Transverse colon (tissue), 4 donors: Measurements from ENCODE around the gene RETN. TPM values are rescaled to one million over a fixed set of nuclear protein-coding genes. Genes with fewer than 3 reads are reported as not detected.

Source experiments
- DNase-seq: peaks from one replicate; pipeline ENCODE4 v3.0.0-alpha.2; 2019
- H3K27ac ChIP-seq, 4 donors: fragments of 200-600 bp; sonication (generic); 2 replicates each; pipeline ENCODE4 v1.5.1; 2016 to 2018; ENCODE audit warnings: inconsistent platforms in 4 of 4
- H3K27me3 ChIP-seq: fragments of 200-600 bp; sonication (generic); 2 replicates; pipeline ENCODE4 v1.5.1; 2017; ENCODE audit warnings: inconsistent platforms
- H3K36me3 ChIP-seq, 4 donors: fragments of 200-600 bp; sonication (generic); 2 replicates each; pipeline ENCODE4 v1.5.1; 2017 to 2019; ENCODE audit warnings: inconsistent platforms in 4 of 4
- H3K4me1 ChIP-seq, 4 donors: fragments of 200-600 bp; sonication (generic); 2 replicates each; pipeline ENCODE4 v1.5.1; 2017 to 2020; ENCODE audit warnings: inconsistent platforms in 4 of 4
- H3K4me3 ChIP-seq, 4 donors: fragments of 200-600 bp; sonication (generic); 1 replicate in 1 of 4; 2 replicates in 3 of 4; pipeline versions ENCODE4 v1.5.1 to v1.6.1; 2017 to 2019; ENCODE audit warnings: inconsistent platforms in 4 of 4
- H3K9me3 ChIP-seq, 2 donors: fragments of 200-600 bp; sonication (generic); 2 replicates each; pipeline ENCODE4 v1.5.1; 2017 to 2019; ENCODE audit warnings: inconsistent platforms in 2 of 2
- EP300 ChIP-seq: sonication (generic); formaldehyde crosslinking; IDR thresholded peaks from one replicate; pipeline ENCODE4 v1.6.1; 2017; ENCODE audit warnings: antibody characterized with exemption, low read depth
- POLR2A ChIP-seq: fragments of 450-650 bp; IDR thresholded peaks from one replicate; pipeline ENCODE4 v1.6.1; 2016; ENCODE audit warnings: antibody characterized with exemption, mild to moderate bottlenecking, moderate library complexity
- POLR2AphosphoS5 ChIP-seq, 3 donors: sonication (generic); formaldehyde crosslinking; IDR thresholded peaks; one replicate each; pipeline ENCODE4 v1.6.1; 2016; ENCODE audit warnings: antibody characterized with exemption in 3 of 3
- whole genome bisulfite sequencing, 2 donors: methylation state at CpG; one replicate each; pipeline ENCODE4 v1.1.5; 2018; ENCODE audit warnings: low coverage in 1 of 2; 5-methylcytosine and 5-hydroxymethylcytosine counted together
- in situ Hi-C, 4 donors: fragments of 200-750 bp; cut with MboI; loops; one replicate each; pipeline versions ENCODE4 v1.15.0 to v1.15.1; 2017; ENCODE audit warnings: low sequenced_read_pairs in 3 of 4, low pct_ligation_motif_present in 1 of 4, low pct_unique_long_range_greater_than_20kb in 1 of 4
- intact Hi-C: fragments of 100-400 bp; cut with DNase I; formaldehyde crosslinking; loops from one replicate; pipeline ENCODE4 v1.15.1; 2023; ENCODE audit warnings: low total_unique reads
- total RNA-seq, 4 donors: library from RNA; depleted of rRNA; stranded (reverse); fragments of >200 nt; gene quantifications; one replicate each; pipeline ENCODE4 v1.1.0, GENCODE V29; 2016
- TF ChIP-seq, protein P1 (sequence below), 5 experiments: fragments of 200-600 bp in 3 of 5; fragments of 450-650 bp in 2 of 5; sonication (generic) in 3 of 5; IDR thresholded peaks; 1 replicate in 2 of 5; 2 replicates in 3 of 5; pipeline ENCODE4 v1.5.1; 2016 to 2017; ENCODE audit warnings: antibody characterized with exemption in 5 of 5, inconsistent platforms in 3 of 5, mild to moderate bottlenecking in 2 of 5, moderate library complexity in 1 of 5

Gene RETN
- total RNA-seq, 4 donors from 2014 or later, result not detected

GRCh38 chr19:7663706-7664105 lies 5.1 kb upstream of the RETN start:
- no peak for DNase-seq
- no peaks in the 10 kb centered on the region for H3K4me1 ChIP-seq
- TF ChIP-seq POLR2A (no peak), POLR2AphosphoS5 (IDR thresholded peaks at IDR 0.05) (no peak), EP300 (no peak)
- TF ChIP-seq, protein P1, sequence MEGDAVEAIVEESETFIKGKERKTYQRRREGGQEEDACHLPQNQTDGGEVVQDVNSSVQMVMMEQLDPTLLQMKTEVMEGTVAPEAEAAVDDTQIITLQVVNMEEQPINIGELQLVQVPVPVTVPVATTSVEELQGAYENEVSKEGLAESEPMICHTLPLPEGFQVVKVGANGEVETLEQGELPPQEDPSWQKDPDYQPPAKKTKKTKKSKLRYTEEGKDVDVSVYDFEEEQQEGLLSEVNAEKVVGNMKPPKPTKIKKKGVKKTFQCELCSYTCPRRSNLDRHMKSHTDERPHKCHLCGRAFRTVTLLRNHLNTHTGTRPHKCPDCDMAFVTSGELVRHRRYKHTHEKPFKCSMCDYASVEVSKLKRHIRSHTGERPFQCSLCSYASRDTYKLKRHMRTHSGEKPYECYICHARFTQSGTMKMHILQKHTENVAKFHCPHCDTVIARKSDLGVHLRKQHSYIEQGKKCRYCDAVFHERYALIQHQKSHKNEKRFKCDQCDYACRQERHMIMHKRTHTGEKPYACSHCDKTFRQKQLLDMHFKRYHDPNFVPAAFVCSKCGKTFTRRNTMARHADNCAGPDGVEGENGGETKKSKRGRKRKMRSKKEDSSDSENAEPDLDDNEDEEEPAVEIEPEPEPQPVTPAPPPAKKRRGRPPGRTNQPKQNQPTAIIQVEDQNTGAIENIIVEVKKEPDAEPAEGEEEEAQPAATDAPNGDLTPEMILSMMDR (IDR thresholded peaks at IDR 0.05), result no peak
- in situ Hi-C loops (loop anchor here in 2 of 4 donors (25.0 kb wide), 2 partner anchors 149 to 301 kb away; no protein-coding TSS in a partner anchor), intact Hi-C loops (no loop called here)
- H3K27me3 ChIP-seq, result peaks cover 5% of the 10 kb centered on the region
- H3K4me3 ChIP-seq, result no peak overlapping the region
- WGBS, 2 donors, result 70 to 80% methylated on average over 4 to 7 of the region's 7 CpGs
- H3K9me3 ChIP-seq, result no peaks in the 10 kb centered on the region
- no peaks in the 10 kb centered on the region for H3K36me3 ChIP-seq
- H3K27ac ChIP-seq, result no peak overlapping the region

- TF ChIP-seq, protein P1 (IDR thresholded peaks at IDR 0.05), result no peak
- TF ChIP-seq EP300 (no peak), POLR2AphosphoS5 (IDR thresholded peaks at IDR 0.05) (no peak), POLR2A (no peak)
- intact Hi-C loops, result no loop called here
- WGBS, 2 donors, result 40 to 48% methylated on average over 4 of the region's 4 CpGs
- no peak for DNase-seq
- Histone ChIP-seq H3K27me3 (peaks cover 17% of the 10 kb centered on the region), H3K9me3 (no peaks in the 10 kb centered on the region), H3K36me3 (no peaks in the 10 kb centered on the region), H3K4me1 (no peaks in the 10 kb centered on the region), H3K4me3 (no peak overlapping the region), H3K27ac (no peak overlapping the region)
- in situ Hi-C loops, result loop anchor here in 2 of 4 donors (25.0 kb wide), 2 partner anchors 147 to 303 kb away; no protein-coding TSS in a partner anchor
Observed at GRCh38 chr19:7665076-7665475, 3.8 kb upstream of the RETN start.

DNA sequence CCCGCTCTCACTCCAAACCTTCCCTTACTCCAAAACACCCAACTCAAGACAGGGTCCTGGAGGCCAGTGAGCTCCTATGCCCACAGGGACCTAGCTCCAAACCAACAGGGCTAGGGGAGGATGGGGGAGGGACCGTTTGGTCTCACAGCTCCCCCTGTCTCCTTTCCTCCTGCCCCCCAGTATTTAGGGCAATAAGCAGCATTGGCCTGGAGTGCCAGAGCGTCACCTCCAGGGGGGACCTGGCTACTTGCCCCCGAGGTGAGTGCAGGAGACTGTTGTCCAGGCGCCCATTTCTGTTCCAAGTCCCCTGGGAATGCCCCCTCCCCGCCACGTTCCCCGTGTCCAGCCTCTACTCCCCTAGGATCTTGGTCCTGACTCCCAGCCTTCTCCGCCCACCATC lies 792 bp downstream of the RETN start:
- intact Hi-C loops (no loop called here), in situ Hi-C loops (loop anchor here in 2 of 4 donors (25.0 kb wide), 2 partner anchors 143 to 307 kb away; no protein-coding TSS in a partner anchor)
- H3K27ac ChIP-seq, result no peak overlapping the region
- TF ChIP-seq EP300, result no peak
- no peaks in the 10 kb centered on the region for H3K36me3 ChIP-seq
- H3K27me3 ChIP-seq, result peaks cover 25% of the 10 kb centered on the region
- peaks cover 0 to 3% (median 0%) of the 10 kb centered on the region in 4 donors for H3K4me1 ChIP-seq
- no peaks in the 10 kb centered on the region for H3K9me3 ChIP-seq
- 38 to 100% methylated on average over 1 to 9 of the region's 9 CpGs for WGBS, 2 donors
- no peak overlapping the region for H3K4me3 ChIP-seq
- no peak for DNase-seq

DNA sequence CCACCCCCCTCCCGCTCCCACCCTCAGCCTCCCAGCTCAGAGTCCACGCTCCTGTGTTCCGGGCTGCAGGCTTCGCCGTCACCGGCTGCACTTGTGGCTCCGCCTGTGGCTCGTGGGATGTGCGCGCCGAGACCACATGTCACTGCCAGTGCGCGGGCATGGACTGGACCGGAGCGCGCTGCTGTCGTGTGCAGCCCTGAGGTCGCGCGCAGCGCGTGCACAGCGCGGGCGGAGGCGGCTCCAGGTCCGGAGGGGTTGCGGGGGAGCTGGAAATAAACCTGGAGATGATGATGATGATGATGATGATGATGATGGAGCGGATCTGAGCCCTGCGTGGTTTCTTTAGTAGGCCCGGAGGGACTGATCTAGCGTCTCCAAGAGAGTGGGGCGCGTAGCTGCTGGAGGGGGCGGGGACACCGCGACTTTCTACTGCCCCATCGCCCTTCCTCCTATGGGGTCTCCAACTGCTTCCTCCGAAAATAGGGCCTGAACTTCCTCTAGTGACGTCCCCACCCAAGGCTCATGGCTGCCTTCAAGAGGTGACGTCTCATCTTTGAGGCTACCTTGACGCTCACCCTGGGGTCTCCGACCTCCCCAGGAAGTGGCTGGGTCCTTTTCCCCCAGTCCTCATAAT lies 1.4 kb downstream of the RETN start:
- H3K36me3 ChIP-seq, result no peaks in the 10 kb centered on the region
- WGBS, 2 donors, result 4% methylated on average over 41 of the region's 43 CpGs; no CpG with 5 or more reads in 1 of the 2 donors
- H3K27ac ChIP-seq, result no peak overlapping the region
- TF ChIP-seq EP300 (no peak), POLR2A (no peak)
- TF ChIP-seq, protein P1 (IDR thresholded peaks at IDR 0.05), result no peak
- peaks cover 24% of the 10 kb centered on the region for H3K27me3 ChIP-seq
- H3K4me3 ChIP-seq, result no peak overlapping the region
- in situ Hi-C loops, result loop anchor here in 2 of 4 donors (25.0 kb wide), 2 partner anchors 142 to 308 kb away; no protein-coding TSS in a partner anchor
- peaks cover 0 to 3% (median 0%) of the 10 kb centered on the region in 4 donors for H3K4me1 ChIP-seq
- intact Hi-C loops, result no loop called here
- DNase-seq, result no peak
- H3K9me3 ChIP-seq, result no peaks in the 10 kb centered on the region

DNA sequence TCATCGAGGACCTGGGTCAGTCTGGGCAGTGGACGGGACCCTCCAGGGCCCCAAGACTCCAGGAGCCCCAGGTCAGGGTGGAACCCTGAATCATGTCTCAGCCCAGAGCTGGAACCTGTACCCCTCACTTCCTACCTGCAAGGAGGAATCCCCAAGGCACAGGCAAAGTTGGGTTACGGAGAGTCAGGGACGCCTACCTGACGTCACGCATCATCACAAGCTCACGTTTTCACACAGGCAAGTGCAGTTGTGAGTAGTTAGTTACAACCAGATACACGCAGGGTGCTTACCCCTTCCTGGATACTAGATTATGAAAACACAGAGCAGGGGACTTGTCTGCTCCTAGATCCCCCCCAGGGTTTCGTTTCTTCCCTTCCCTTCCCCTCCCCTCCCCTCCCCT lies 1.9 kb downstream of the RETN start:
- DNase-seq, result no peak
- intact Hi-C loops, result no loop called here
- Histone ChIP-seq H3K36me3 (no peaks in the 10 kb centered on the region), H3K27me3 (peaks cover 30% of the 10 kb centered on the region), H3K27ac (no peak overlapping the region), H3K4me1 (peaks cover 0 to 3% (median 0%) of the 10 kb centered on the region in 4 donors), H3K4me3 (no peak overlapping the region), H3K9me3 (no peaks in the 10 kb centered on the region)
- TF ChIP-seq, protein P1 (IDR thresholded peaks at IDR 0.05), result no peak
- TF ChIP-seq EP300 (no peak), POLR2AphosphoS5 (IDR thresholded peaks at IDR 0.05) (no peak), POLR2A (no peak)
- 32% methylated on average over 9 of the region's 9 CpGs; no CpG with 5 or more reads in 1 of the 2 donors for WGBS, 2 donors
- in situ Hi-C loops, result loop anchor here in 2 of 4 donors (25.0 kb wide), 2 partner anchors 142 to 308 kb away; no protein-coding TSS in a partner anchor
